DMS53 treated with DMSO at 0.1 percent for 48 hours (cell line): ENCODE data around the gene VSIG10.
"Not testable (repeated sequence)": the region's sequence is repeated elsewhere in the genome, so short reads cannot be mapped to it uniquely, and the experiment has no call there.

Experiments
- DNase-seq: peaks from one replicate; lab custom pipeline; 2025; ENCODE audit not compliant: unreplicated experiment; lab: John Stamatoyannopoulos, UW

The VSIG10 gene

GRCh38 chr12:118103601-118104382, at the start of gene VSIG10:
VSIG10 (minus strand) TSS chr12:118104011; CDS start chr12:118103671, 340 bp downstream.
- DNase-seq: peak; percentile 87

- DNase-seq: no peak
Measured at GRCh38 chr12:118151755-118152154, 47.9 kb upstream of the VSIG10 start.

GRCh38 chr12:118150625-118151024, 46.8 kb upstream of the VSIG10 start:
- no peak for DNase-seq

- DNase-seq: no peak
Measured at GRCh38 chr12:118148287-118148686, 44.5 kb upstream of the VSIG10 start.

- no peak for DNase-seq
Measured at GRCh38 chr12:118145798-118146156, 42.0 kb upstream of the VSIG10 start.

GRCh38 chr12:118145113-118145797, 41.4 kb upstream of the VSIG10 start:
- DNase-seq: no peak

- DNase-seq: no peak
Measured at GRCh38 chr12:118144499-118144898, 40.7 kb upstream of the VSIG10 start.

- DNase-seq: no peak
Measured at GRCh38 chr12:118140825-118141224, 37.0 kb upstream of the VSIG10 start.

- no peak for DNase-seq
Measured at GRCh38 chr12:118137148-118137678, 33.4 kb upstream of the VSIG10 start.

- DNase-seq: peak; percentile 8
Measured at GRCh38 chr12:118136559-118137003, 32.8 kb upstream of the VSIG10 start.

GRCh38 chr12:118135788-118136558, 32.2 kb upstream of the VSIG10 start, which contains the start of gene PEBP1:
PEBP1 (plus strand) TSS chr12:118136124; CDS start chr12:118136210, 86 bp downstream.
- DNase-seq: peak; percentile 94

- DNase-seq: not testable (repeated sequence)
Measured at GRCh38 chr12:118129436-118129835, 25.6 kb upstream of the VSIG10 start.

GRCh38 chr12:118127867-118128266, 24.1 kb upstream of the VSIG10 start:
- DNase-seq: no peak

GRCh38 chr12:118126119-118126757, 22.4 kb upstream of the VSIG10 start:
- DNase-seq: no peak

- DNase-seq: no peak
Measured at GRCh38 chr12:118125743-118126118, 21.9 kb upstream of the VSIG10 start.

- no peak for DNase-seq
Measured at GRCh38 chr12:118124333-118124874, 20.6 kb upstream of the VSIG10 start.

- no peak for DNase-seq
Measured at GRCh38 chr12:118122264-118122663, 18.5 kb upstream of the VSIG10 start.

- DNase-seq: peak; percentile 77
Measured at GRCh38 chr12:118120579-118121363, 17.0 kb upstream of the VSIG10 start.

- DNase-seq: no peak
Measured at GRCh38 chr12:118119449-118119879, 15.7 kb upstream of the VSIG10 start.

- DNase-seq: no peak
Measured at GRCh38 chr12:118109088-118109487, 5.3 kb upstream of the VSIG10 start.
